WTC11 (cell line): ENCODE measurements around the gene S100B. TPM values are rescaled to one million over a fixed set of nuclear protein-coding genes. Genes with fewer than 3 reads are reported as not detected.

Experiments
- ATAC-seq: fragments of 200-7000 bp; cut with Tn5 transposase; 2 replicates; pipeline ENCODE4 v1.10.0; 2021; ENCODE audit warnings: mild to moderate bottlenecking, moderate library complexity
- CTCF ChIA-PET: fragments of 300-600 bp; sonication (Branson Sonifier 250); formaldehyde crosslinking; loops from one replicate; lab custom pipeline; 2021; ENCODE audit warnings: antibody characterized with exemption; lab: Charles Lee
- POLR2A ChIA-PET: fragments of 350-600 bp; sonication (Branson Sonifier 250); formaldehyde crosslinking; loops from one replicate; lab custom pipeline; 2021; ENCODE audit warnings: antibody characterized with exemption; lab: Charles Lee
- DNase-seq: peaks from one replicate; pipeline ENCODE4 v3.0.0; 2021; ENCODE audit warnings: low spot score
- H3K27ac Mint-ChIP-seq: 2 replicates; pipeline ENCODE4 v1.8.0; 2021; ENCODE audit warnings: mixed read lengths
- H3K27me3 Mint-ChIP-seq: 2 replicates; pipeline ENCODE4 v1.8.0; 2021; ENCODE audit warnings: low read depth, mild to moderate bottlenecking, moderate library complexity, mixed read lengths
- H3K36me3 Mint-ChIP-seq: 2 replicates; pipeline ENCODE4 v1.8.0; 2021; ENCODE audit warnings: mixed read lengths
- H3K4me1 Mint-ChIP-seq: 2 replicates; pipeline ENCODE4 v1.8.0; 2022; ENCODE audit warnings: mixed read lengths
- H3K4me3 Mint-ChIP-seq: 2 replicates; pipeline ENCODE4 v1.8.0; 2021; ENCODE audit warnings: mild to moderate bottlenecking, moderate library complexity, mixed read lengths
- H3K9me3 Mint-ChIP-seq: 2 replicates; pipeline ENCODE4 v1.8.0; 2021; ENCODE audit warnings: mixed read lengths
- ARID4B ChIP-seq: sonication (generic); formaldehyde crosslinking; IDR thresholded peaks from 2 replicates; pipeline ENCODE4 v1.8.0; 2023; ENCODE audit warnings: missing genetic modification reagents, mild to moderate bottlenecking, borderline replicate concordance
- ATF1 ChIP-seq: sonication (generic); formaldehyde crosslinking; IDR thresholded peaks from 2 replicates; pipeline ENCODE4 v1.8.1; 2023; ENCODE audit warnings: mild to moderate bottlenecking, moderate library complexity, missing genetic modification reagents
- CDX4 ChIP-seq: fragments of 250-450 bp; sonication (Bioruptor Pico); IDR thresholded peaks from 2 replicates; pipeline ENCODE4 v1.9.0; 2021; ENCODE audit warnings: moderate library complexity, mild to moderate bottlenecking, inconsistent platforms, borderline replicate concordance
- CREM ChIP-seq: sonication (generic); formaldehyde crosslinking; IDR thresholded peaks from 2 replicates; pipeline ENCODE4 v1.8.1; 2022; ENCODE audit warnings: mild to moderate bottlenecking, missing genetic modification reagents, moderate library complexity
- ESRRA ChIP-seq: sonication (generic); formaldehyde crosslinking; IDR thresholded peaks from 2 replicates; pipeline ENCODE4 v1.8.1; 2022; ENCODE audit warnings: mild to moderate bottlenecking, missing genetic modification reagents, borderline replicate concordance
- ETV6 ChIP-seq: sonication (generic); formaldehyde crosslinking; IDR thresholded peaks from 2 replicates; pipeline ENCODE4 v1.8.1; 2022; ENCODE audit warnings: mild to moderate bottlenecking, missing genetic modification reagents
- FOXK1 ChIP-seq: sonication (generic); formaldehyde crosslinking; IDR thresholded peaks from 2 replicates; pipeline ENCODE4 v1.8.0; 2022; ENCODE audit warnings: mild to moderate bottlenecking, moderate library complexity, missing genetic modification reagents
- IRF2 ChIP-seq: sonication (generic); formaldehyde crosslinking; IDR thresholded peaks from 2 replicates; pipeline ENCODE4 v1.8.0; 2022; ENCODE audit warnings: low read depth, missing genetic modification reagents, borderline replicate concordance
- JUN ChIP-seq: sonication (generic); formaldehyde crosslinking; IDR thresholded peaks from 2 replicates; pipeline ENCODE4 v1.8.0; 2023; ENCODE audit warnings: mild to moderate bottlenecking, missing genetic modification reagents
- NFYB ChIP-seq: sonication (generic); formaldehyde crosslinking; conservative IDR thresholded peaks from 2 replicates; pipeline ENCODE4 v1.8.0; 2022; ENCODE audit warnings: low read depth, missing genetic modification reagents
- PRRX2 ChIP-seq: fragments of 250-450 bp; sonication (Bioruptor Pico); IDR thresholded peaks from 2 replicates; pipeline ENCODE4 v1.8.0; 2021; ENCODE audit warnings: mild to moderate bottlenecking
- RELA ChIP-seq: sonication (generic); formaldehyde crosslinking; IDR thresholded peaks from 2 replicates; pipeline ENCODE4 v1.8.1; 2022; ENCODE audit warnings: missing genetic modification reagents, mild to moderate bottlenecking, borderline replicate concordance
- SMAD3 ChIP-seq: sonication (generic); formaldehyde crosslinking; IDR thresholded peaks from 2 replicates; pipeline ENCODE4 v1.8.0; 2022; ENCODE audit warnings: missing genetic modification reagents, mild to moderate bottlenecking, borderline replicate concordance
- SP1 ChIP-seq: sonication (generic); formaldehyde crosslinking; conservative IDR thresholded peaks from 2 replicates; pipeline ENCODE4 v1.8.1; 2022; ENCODE audit warnings: missing genetic modification reagents
- TCF7 ChIP-seq: sonication (generic); formaldehyde crosslinking; IDR thresholded peaks from 2 replicates; pipeline ENCODE4 v1.8.0; 2022; ENCODE audit warnings: mild to moderate bottlenecking, low read depth, missing genetic modification reagents, moderate library complexity
- TEAD1 ChIP-seq: sonication (generic); formaldehyde crosslinking; IDR thresholded peaks from 2 replicates; pipeline ENCODE4 v1.8.0; 2022; ENCODE audit warnings: mild to moderate bottlenecking, missing genetic modification reagents
- total RNA-seq: library from RNA; stranded (reverse); gene quantifications from 3 replicates; pipeline ENCODE4 v1.2.3, GENCODE V29; 2021
- TF ChIP-seq, protein P1 (sequence below): fragments of 250-450 bp; sonication (Bioruptor Pico); IDR thresholded peaks from 2 replicates; pipeline ENCODE4 v1.8.0; 2021; ENCODE audit warnings: mild to moderate bottlenecking
- TF ChIP-seq, protein P2 (sequence below): sonication (generic); formaldehyde crosslinking; IDR thresholded peaks from 2 replicates; pipeline ENCODE4 v1.8.0; 2023; ENCODE audit warnings: mild to moderate bottlenecking, missing genetic modification reagents
- TF ChIP-seq, protein P3 (sequence below): sonication (generic); formaldehyde crosslinking; IDR thresholded peaks from 2 replicates; pipeline ENCODE4 v1.8.1; 2023; ENCODE audit warnings: mild to moderate bottlenecking, missing genetic modification reagents, moderate library complexity

Gene S100B
- total RNA-seq, 1 experiment from 2014 or later, result 0.46 TPM

GRCh38 chr21:46636550-46637285, 31.8 kb upstream of the S100B start:
- no peak for TF ChIP-seq TCF7 (CRISPR knock-in tag)
- TF ChIP-seq, protein P1, sequence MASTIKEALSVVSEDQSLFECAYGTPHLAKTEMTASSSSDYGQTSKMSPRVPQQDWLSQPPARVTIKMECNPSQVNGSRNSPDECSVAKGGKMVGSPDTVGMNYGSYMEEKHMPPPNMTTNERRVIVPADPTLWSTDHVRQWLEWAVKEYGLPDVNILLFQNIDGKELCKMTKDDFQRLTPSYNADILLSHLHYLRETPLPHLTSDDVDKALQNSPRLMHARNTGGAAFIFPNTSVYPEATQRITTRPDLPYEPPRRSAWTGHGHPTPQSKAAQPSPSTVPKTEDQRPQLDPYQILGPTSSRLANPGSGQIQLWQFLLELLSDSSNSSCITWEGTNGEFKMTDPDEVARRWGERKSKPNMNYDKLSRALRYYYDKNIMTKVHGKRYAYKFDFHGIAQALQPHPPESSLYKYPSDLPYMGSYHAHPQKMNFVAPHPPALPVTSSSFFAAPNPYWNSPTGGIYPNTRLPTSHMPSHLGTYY (CRISPR knock-in tag), result no peak
- no peak for TF ChIP-seq PRRX2 (CRISPR knock-in tag)
- TF ChIP-seq ATF1, result no peak
- TF ChIP-seq, protein P2, sequence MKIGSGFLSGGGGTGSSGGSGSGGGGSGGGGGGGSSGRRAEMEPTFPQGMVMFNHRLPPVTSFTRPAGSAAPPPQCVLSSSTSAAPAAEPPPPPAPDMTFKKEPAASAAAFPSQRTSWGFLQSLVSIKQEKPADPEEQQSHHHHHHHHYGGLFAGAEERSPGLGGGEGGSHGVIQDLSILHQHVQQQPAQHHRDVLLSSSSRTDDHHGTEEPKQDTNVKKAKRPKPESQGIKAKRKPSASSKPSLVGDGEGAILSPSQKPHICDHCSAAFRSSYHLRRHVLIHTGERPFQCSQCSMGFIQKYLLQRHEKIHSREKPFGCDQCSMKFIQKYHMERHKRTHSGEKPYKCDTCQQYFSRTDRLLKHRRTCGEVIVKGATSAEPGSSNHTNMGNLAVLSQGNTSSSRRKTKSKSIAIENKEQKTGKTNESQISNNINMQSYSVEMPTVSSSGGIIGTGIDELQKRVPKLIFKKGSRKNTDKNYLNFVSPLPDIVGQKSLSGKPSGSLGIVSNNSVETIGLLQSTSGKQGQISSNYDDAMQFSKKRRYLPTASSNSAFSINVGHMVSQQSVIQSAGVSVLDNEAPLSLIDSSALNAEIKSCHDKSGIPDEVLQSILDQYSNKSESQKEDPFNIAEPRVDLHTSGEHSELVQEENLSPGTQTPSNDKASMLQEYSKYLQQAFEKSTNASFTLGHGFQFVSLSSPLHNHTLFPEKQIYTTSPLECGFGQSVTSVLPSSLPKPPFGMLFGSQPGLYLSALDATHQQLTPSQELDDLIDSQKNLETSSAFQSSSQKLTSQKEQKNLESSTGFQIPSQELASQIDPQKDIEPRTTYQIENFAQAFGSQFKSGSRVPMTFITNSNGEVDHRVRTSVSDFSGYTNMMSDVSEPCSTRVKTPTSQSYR, result no peak
- no peak for TF ChIP-seq JUN (CRISPR knock-in tag)
- no peak for TF ChIP-seq TEAD1
- no peak for TF ChIP-seq NFYB
- no peak for DNase-seq
- Mint-ChIP-seq H3K36me3 (peaks cover 20% of the 10 kb centered on the region), H3K4me3 (peak overlapping the region; percentile 87), H3K27me3 (peaks cover 2% of the 10 kb centered on the region; the same call in 1 of the 2 replicates), H3K9me3 (peaks cover 3% of the 10 kb centered on the region; the same call in 1 of the 2 replicates), H3K27ac (no peak overlapping the region), H3K4me1 (peaks cover 41% of the 10 kb centered on the region)
- POLR2A ChIA-PET, result no interaction called here
- CTCF ChIA-PET, result interaction anchor here (0.6 kb wide), 1 partner anchor 30 kb away, joined by 4 read pairs; no protein-coding TSS in a partner anchor
- no peak for ATAC-seq

DNA sequence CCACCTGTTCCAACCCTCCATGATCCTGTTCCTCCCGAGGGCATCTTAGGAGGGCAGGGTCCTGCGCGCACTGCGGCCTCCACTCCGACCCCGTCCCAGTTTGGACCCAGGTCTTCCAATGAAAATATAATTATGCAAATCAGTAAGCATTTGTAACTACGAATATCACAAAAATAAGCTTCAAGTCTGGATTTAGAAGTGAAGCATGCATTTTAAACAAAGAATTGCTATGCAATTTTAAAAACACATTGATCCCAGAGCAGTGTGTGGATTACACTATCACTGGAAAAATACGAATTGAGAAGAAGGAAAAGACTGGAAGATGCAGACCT, 31.3 kb upstream of the S100B start:
- H3K4me3 Mint-ChIP-seq, result peak overlapping the region; percentile 87
- TF ChIP-seq, protein P3, sequence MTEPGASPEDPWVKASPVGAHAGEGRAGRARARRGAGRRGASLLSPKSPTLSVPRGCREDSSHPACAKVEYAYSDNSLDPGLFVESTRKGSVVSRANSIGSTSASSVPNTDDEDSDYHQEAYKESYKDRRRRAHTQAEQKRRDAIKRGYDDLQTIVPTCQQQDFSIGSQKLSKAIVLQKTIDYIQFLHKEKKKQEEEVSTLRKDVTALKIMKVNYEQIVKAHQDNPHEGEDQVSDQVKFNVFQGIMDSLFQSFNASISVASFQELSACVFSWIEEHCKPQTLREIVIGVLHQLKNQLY (CRISPR knock-in tag), result no peak
- 0 out of 2 replicates have a peak, but pooled peaks have one; percentile 2 for TF ChIP-seq CREM
- CTCF ChIA-PET, result interaction anchor here (0.6 kb wide), 1 partner anchor 30 kb away, joined by 4 read pairs; no protein-coding TSS in a partner anchor
- POLR2A ChIA-PET, result no interaction called here
- H3K36me3 Mint-ChIP-seq, result peaks cover 18% of the 10 kb centered on the region
- H3K27ac Mint-ChIP-seq, result peak overlapping the region; percentile 34
- H3K9me3 Mint-ChIP-seq, result peaks cover 9% of the 10 kb centered on the region; the same call in 1 of the 2 replicates
- peaks cover 2% of the 10 kb centered on the region; the same call in 1 of the 2 replicates for H3K27me3 Mint-ChIP-seq
- DNase-seq (no peak), ATAC-seq (no peak)
- peaks cover 41% of the 10 kb centered on the region for H3K4me1 Mint-ChIP-seq

DNA sequence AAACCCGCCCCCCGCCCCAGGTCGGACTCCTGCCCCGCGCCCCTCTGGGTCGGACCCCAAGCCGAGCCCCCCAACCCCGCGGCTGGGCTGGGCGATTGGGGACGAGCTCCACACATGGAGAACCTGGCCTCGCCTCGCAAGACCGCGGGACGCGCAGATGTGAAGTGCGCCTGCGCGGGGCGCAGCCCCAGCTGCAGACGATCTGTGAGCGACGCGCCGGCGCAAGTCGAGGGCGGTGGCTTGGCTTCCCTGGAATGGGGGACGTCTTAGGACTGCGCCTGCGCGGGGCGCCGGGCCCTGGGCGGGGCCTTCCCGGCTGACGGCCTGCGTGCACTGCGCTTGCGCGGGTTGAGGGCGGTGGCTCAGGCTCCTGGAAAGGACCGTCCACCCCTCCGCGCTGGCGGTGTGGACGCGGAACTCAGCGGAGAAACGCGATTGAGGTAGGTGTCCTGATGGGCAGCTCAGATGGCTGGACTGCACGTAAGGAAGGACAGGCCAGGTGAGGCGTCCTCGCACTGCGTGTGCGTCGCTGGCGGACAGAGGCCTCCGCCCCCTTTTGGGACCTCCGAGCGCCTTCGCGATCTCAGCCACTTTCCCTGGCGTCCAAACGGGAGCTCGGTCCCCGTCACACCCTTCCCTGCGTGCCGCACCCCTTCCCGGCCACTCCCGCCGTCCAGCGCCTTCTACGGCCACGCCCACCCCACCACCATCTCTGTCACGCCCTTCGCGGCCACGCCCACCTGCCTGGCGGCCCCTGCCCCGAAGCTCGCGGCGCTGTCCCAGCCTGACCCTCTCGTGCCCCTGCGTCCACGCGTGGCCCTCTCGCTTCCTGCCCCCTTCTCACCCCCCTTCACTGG, 30.7 kb upstream of the S100B start, which contains the start of gene PRMT2:
Gene PRMT2, plus strand, starts transcription at position 351 of the 857 bp plus-strand sequence. CDS start 1,278 bp downstream, outside the sequence.
- Mint-ChIP-seq H3K4me3 (peak within 1 kb of the TSS; percentile 87), H3K27ac (peak within 1 kb of the TSS; percentile 92), H3K36me3 (peaks cover 12% of the 10 kb centered on the region), H3K27me3 (peaks cover 2% of the 10 kb centered on the region; the same call in 1 of the 2 replicates), H3K9me3 (peaks cover 6% of the 10 kb centered on the region; the same call in 1 of the 2 replicates), H3K4me1 (peaks cover 41% of the 10 kb centered on the region)
- DNase-seq (peak; percentile 97), ATAC-seq (peak; percentile 91)
- POLR2A ChIA-PET, result interaction anchor here (0.6 to 1.1 kb wide), 4 partner anchors 11 to 176 kb away, joined by 3 read pairs; no protein-coding TSS in a partner anchor
- CTCF ChIA-PET, result interaction anchor here (0.6 to 1.7 kb wide), 4 partner anchors 13 to 82 kb away, joined by 3 to 5 read pairs (median 4); no protein-coding TSS in a partner anchor
- TF ChIP-seq ETV6 (CRISPR knock-in tag), result peak; percentile 81
- no peak for TF ChIP-seq IRF2 (CRISPR knock-in tag)
- 0 out of 2 replicates have a peak, but pooled peaks have one; percentile 24 for TF ChIP-seq SMAD3 (CRISPR knock-in tag)
- peak; percentile 85 for TF ChIP-seq SP1
- peak; percentile 60; the same call in 1 of the 2 replicates for TF ChIP-seq ARID4B
- TF ChIP-seq FOXK1, result peak; percentile 66; the same call in 1 of the 2 replicates
- no peak for TF ChIP-seq ESRRA
- no peak for TF ChIP-seq CDX4
- TF ChIP-seq TEAD1, result peak; percentile 39; the same call in 1 of the 2 replicates
- peak; percentile 33; the same call in 1 of the 2 replicates for TF ChIP-seq RELA (CRISPR knock-in tag)
